K562 (cell line): ENCODE results near the gene NAIF1. TPM values are rescaled to one million over a fixed set of nuclear protein-coding genes. Genes with fewer than 3 reads are reported as not detected.

Source experiments
- CAMTA2 ChIP-seq: fragments of 250-450 bp; sonication (Bioruptor Pico); conservative IDR thresholded peaks from 2 replicates; pipeline ENCODE4 v1.5.1; 2022
- FOXJ2 ChIP-seq: fragments of 200-800 bp; sonication (Bioruptor generic); IDR thresholded peaks from 2 replicates; pipeline ENCODE4 v1.6.1; 2016; ENCODE audit warnings: missing genetic modification characterization, missing compliant biosample characterization
- FOXJ3 ChIP-seq: sonication (generic); formaldehyde crosslinking; IDR thresholded peaks from 2 replicates; pipeline ENCODE4 v1.4.0; 2020; ENCODE audit warnings: mild to moderate bottlenecking, missing genetic modification reagents
- HMG20B ChIP-seq: fragments of 250-450 bp; sonication (Bioruptor Pico); IDR thresholded peaks from 2 replicates; pipeline ENCODE4 v1.5.0; 2021; ENCODE audit warnings: mild to moderate bottlenecking
- POLR2AphosphoS5 ChIP-seq: IDR thresholded peaks from 2 replicates; pipeline ENCODE4 v1.6.1; 2011; ENCODE audit warnings: mild to moderate bottlenecking, low read depth, low read length, moderate library complexity; ENCODE audit not compliant: control insufficient read depth, insufficient read depth
- THRAP3 ChIP-seq: fragments of 450-650 bp; IDR thresholded peaks from 2 replicates; pipeline ENCODE4 v1.6.1; 2016; ENCODE audit warnings: mild to moderate bottlenecking, inconsistent platforms, borderline replicate concordance
- ZNF232 ChIP-seq: sonication (generic); formaldehyde crosslinking; IDR thresholded peaks from 2 replicates; pipeline ENCODE4 v1.8.0; 2022; ENCODE audit warnings: mild to moderate bottlenecking, missing genetic modification reagents
- ZNF41 ChIP-seq: fragments of 250-450 bp; sonication (Bioruptor Pico); conservative IDR thresholded peaks from 2 replicates; pipeline ENCODE4 v1.4.0; 2020; ENCODE audit warnings: mild to moderate bottlenecking
- polyA plus RNA-seq, 8 experiments: library from polyadenylated mRNA; depleted of rRNA in 4 of 8; stranded (reverse) in 5 of 8; unstranded in 3 of 8; fragments of >200 nt; fragmentation: Nextera tagmentation in 2 of 8; fragmentation: Illumina TruSeq in 1 of 8; extraction: Ambion mirVana in 2 of 8; extraction: Trizol in 1 of 8; gene quantifications; 2 replicates each; pipeline versions ENCODE4 v1.2.1 to v1.2.3, GENCODE V29; 2011 to 2014; ENCODE audit warnings: inconsistent platforms in 1 of 8, missing spikeins in 1 of 8
- total RNA-seq, 7 experiments: library from RNA; depleted of rRNA in 6 of 7; stranded (reverse); fragments of >200 nt in 6 of 7; fragmentation: Illumina TruSeq in 2 of 7; extraction: Trizol in 2 of 7; gene quantifications; 2 replicates each; pipeline versions ENCODE4 v1.2.1 to v1.2.3, GENCODE V29; 2011 to 2021; ENCODE audit warnings: low replicate concordance in 1 of 7
- TF ChIP-seq, protein P1 (sequence below): fragments of 450-650 bp; IDR thresholded peaks from 2 replicates; pipeline ENCODE4 v1.6.1; 2016; ENCODE audit warnings: mild to moderate bottlenecking, moderate library complexity
- TF ChIP-seq, protein P2 (sequence below): fragments of 200-800 bp; sonication (Bioruptor generic); IDR thresholded peaks from 2 replicates; pipeline ENCODE4 v1.6.1; 2017; ENCODE audit warnings: missing genetic modification characterization, missing compliant biosample characterization
- TF ChIP-seq, protein P3 (sequence below): fragments of 250-450 bp; sonication (Bioruptor Pico); IDR thresholded peaks from 2 replicates; pipeline ENCODE4 v1.5.0; 2021; ENCODE audit warnings: mild to moderate bottlenecking, moderate library complexity

NAIF1 gene
- total and polyA plus RNA-seq, 9 of the 15 experiments (the other 6 are each of a cell fraction or from before 2014, with no cell fraction given), result 4.8 to 26.6 (median 17.2) TPM

DNA sequence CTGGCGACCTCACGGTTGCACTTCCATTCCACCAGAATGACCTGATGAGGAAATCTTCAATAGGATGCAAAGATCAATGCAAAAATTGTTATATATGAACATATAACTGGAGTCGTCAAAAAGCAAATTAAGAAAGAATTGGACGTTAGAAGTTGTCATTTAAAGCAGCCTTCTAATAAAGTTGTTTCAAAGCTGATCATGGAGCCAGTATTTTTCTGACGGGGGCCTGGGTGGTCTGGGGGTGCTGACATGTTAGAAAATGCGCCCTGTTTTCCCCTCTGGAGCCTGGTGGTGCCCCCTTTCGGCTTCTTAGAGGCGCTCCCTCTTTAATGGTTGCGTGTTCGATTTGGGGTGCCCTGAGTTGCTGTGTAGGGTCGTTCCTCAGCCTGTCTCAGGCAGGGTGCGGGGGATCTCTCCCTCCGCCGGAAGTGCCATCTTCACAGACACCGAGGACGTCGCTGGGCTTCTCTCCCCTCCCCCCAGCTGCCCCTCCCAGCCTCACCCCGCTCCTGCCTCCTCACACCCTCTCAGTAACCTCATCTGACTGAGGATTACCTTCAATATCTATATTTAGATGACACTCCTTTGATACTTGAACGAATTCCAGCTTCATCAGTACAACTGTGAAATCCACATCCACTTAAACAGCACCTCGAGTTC, 42.1 kb upstream of the NAIF1 start (continued):
- no peak for TF ChIP-seq HMG20B
- TF ChIP-seq FOXJ2, result no peak
- TF ChIP-seq THRAP3, result no peak
- TF ChIP-seq FOXJ3 (CRISPR knock-in tag), result no peak
- TF ChIP-seq, protein P1, sequence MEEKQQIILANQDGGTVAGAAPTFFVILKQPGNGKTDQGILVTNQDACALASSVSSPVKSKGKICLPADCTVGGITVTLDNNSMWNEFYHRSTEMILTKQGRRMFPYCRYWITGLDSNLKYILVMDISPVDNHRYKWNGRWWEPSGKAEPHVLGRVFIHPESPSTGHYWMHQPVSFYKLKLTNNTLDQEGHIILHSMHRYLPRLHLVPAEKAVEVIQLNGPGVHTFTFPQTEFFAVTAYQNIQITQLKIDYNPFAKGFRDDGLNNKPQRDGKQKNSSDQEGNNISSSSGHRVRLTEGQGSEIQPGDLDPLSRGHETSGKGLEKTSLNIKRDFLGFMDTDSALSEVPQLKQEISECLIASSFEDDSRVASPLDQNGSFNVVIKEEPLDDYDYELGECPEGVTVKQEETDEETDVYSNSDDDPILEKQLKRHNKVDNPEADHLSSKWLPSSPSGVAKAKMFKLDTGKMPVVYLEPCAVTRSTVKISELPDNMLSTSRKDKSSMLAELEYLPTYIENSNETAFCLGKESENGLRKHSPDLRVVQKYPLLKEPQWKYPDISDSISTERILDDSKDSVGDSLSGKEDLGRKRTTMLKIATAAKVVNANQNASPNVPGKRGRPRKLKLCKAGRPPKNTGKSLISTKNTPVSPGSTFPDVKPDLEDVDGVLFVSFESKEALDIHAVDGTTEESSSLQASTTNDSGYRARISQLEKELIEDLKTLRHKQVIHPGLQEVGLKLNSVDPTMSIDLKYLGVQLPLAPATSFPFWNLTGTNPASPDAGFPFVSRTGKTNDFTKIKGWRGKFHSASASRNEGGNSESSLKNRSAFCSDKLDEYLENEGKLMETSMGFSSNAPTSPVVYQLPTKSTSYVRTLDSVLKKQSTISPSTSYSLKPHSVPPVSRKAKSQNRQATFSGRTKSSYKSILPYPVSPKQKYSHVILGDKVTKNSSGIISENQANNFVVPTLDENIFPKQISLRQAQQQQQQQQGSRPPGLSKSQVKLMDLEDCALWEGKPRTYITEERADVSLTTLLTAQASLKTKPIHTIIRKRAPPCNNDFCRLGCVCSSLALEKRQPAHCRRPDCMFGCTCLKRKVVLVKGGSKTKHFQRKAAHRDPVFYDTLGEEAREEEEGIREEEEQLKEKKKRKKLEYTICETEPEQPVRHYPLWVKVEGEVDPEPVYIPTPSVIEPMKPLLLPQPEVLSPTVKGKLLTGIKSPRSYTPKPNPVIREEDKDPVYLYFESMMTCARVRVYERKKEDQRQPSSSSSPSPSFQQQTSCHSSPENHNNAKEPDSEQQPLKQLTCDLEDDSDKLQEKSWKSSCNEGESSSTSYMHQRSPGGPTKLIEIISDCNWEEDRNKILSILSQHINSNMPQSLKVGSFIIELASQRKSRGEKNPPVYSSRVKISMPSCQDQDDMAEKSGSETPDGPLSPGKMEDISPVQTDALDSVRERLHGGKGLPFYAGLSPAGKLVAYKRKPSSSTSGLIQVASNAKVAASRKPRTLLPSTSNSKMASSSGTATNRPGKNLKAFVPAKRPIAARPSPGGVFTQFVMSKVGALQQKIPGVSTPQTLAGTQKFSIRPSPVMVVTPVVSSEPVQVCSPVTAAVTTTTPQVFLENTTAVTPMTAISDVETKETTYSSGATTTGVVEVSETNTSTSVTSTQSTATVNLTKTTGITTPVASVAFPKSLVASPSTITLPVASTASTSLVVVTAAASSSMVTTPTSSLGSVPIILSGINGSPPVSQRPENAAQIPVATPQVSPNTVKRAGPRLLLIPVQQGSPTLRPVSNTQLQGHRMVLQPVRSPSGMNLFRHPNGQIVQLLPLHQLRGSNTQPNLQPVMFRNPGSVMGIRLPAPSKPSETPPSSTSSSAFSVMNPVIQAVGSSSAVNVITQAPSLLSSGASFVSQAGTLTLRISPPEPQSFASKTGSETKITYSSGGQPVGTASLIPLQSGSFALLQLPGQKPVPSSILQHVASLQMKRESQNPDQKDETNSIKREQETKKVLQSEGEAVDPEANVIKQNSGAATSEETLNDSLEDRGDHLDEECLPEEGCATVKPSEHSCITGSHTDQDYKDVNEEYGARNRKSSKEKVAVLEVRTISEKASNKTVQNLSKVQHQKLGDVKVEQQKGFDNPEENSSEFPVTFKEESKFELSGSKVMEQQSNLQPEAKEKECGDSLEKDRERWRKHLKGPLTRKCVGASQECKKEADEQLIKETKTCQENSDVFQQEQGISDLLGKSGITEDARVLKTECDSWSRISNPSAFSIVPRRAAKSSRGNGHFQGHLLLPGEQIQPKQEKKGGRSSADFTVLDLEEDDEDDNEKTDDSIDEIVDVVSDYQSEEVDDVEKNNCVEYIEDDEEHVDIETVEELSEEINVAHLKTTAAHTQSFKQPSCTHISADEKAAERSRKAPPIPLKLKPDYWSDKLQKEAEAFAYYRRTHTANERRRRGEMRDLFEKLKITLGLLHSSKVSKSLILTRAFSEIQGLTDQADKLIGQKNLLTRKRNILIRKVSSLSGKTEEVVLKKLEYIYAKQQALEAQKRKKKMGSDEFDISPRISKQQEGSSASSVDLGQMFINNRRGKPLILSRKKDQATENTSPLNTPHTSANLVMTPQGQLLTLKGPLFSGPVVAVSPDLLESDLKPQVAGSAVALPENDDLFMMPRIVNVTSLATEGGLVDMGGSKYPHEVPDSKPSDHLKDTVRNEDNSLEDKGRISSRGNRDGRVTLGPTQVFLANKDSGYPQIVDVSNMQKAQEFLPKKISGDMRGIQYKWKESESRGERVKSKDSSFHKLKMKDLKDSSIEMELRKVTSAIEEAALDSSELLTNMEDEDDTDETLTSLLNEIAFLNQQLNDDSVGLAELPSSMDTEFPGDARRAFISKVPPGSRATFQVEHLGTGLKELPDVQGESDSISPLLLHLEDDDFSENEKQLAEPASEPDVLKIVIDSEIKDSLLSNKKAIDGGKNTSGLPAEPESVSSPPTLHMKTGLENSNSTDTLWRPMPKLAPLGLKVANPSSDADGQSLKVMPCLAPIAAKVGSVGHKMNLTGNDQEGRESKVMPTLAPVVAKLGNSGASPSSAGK, result no peak
- no peak for TF ChIP-seq ZNF232
- TF ChIP-seq, protein P2, sequence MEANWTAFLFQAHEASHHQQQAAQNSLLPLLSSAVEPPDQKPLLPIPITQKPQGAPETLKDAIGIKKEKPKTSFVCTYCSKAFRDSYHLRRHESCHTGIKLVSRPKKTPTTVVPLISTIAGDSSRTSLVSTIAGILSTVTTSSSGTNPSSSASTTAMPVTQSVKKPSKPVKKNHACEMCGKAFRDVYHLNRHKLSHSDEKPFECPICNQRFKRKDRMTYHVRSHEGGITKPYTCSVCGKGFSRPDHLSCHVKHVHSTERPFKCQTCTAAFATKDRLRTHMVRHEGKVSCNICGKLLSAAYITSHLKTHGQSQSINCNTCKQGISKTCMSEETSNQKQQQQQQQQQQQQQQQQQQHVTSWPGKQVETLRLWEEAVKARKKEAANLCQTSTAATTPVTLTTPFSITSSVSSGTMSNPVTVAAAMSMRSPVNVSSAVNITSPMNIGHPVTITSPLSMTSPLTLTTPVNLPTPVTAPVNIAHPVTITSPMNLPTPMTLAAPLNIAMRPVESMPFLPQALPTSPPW, result peak; percentile 25; the same call in 1 of the 2 replicates
- no peak for TF ChIP-seq CAMTA2 (CRISPR knock-in tag)
- TF ChIP-seq, protein P3, sequence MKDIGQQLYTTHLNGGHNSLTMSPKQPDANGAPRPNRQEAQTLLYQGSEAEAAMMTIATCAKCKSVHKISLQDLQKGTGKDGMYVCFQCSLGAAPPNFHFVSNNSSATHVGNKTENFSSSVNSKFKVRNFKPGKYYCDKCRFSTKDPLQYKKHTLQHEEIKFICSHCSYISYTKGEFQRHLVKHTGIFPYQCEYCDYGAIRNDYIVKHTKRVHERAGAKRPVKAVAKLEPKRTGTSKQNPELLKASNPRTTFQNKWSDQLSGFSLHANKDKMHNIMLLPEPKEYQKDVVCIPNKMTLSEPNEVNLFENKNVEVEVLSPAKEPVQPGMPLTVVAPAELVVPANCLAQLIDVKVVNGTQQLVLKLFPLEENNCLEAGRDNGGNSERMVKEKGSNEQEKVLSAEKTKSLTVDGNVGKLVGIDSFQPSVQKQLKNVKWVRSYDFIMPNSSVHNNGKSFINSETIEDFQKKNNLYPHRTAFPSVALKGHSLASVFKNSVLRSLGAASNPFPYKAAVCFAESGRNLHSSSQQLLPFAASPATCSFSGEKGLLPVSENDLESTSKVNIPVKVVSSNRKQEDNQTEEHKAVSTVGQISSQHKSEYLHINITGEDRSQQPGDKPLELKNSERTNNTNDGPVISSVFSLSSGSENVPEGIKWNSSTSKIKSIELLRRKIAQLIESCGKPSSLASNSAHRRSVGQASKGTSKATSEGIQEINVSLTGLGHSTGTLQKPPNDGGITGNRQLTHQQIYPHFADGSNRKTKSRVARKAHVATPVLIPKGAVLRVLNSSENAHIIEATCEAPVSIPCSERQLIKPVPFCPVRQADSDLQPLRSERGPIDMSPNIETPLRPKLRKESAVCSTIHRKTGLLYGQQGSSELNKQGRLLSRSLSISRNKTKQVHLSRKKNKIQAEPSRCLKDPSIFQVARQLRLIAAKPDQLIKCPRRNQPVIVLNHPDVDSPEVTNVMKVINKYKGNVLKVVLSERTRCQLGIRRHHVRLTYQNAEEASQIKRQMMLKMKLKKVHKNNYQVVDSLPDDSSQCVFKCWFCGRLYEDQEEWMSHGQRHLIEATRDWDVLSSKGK (CRISPR knock-in tag), result no peak
- no peak for TF ChIP-seq ZNF41 (CRISPR knock-in tag)
- TF ChIP-seq POLR2AphosphoS5, result 0 out of 2 replicates have a peak, but pooled peaks have one; percentile 22
